DMS 273 treated with DMSO at 0.1 percent for 48 hours (cell line): ENCODE results near the gene FIBP.

Experiments
- DNase-seq: peaks from one replicate; lab custom pipeline; 2025; lab: John Stamatoyannopoulos, UW

Gene FIBP

DNA sequence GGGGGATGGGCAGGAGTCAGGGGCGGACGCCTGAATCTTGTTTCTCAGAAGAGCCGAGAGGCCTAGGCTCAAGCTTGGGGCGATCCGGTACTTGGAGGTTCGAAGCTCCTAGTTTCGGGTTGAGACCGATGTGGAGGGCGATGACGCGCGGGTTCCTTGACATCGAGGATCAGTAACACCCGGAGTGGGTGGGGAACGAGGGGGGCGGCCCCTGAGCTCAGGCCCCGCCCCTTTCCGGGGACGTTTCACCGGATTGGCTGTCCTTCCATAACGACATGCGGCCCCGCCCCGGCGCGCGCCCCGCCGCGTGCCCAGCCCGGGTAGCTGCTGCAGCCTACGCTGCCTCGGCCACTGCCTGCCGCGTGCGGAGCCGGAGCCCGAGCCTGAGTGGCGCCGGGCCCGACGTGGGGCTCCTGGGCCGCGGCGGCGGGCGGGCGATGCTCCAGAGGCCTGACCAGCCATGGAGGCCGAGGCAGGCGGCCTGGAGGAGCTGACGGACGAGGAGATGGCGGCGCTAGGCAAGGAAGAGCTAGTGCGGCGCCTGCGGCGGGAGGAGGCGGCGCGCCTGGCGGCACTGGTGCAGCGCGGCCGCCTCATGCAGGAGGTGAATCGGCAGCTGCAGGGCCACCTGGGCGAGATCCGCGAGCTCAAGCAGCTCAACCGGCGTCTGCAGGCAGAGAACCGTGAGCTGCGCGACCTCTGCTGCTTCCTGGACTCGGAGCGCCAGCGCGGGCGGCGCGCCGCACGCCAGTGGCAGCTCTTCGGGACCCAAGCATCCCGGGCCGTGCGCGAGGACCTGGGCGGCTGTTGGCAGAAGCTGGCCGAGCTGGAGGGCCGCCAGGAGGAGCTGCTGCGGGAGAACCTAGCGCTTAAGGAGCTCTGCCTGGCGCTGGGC is 2.3 kb upstream of the FIBP start, which contains the start of gene CCDC85B:
CCDC85B (plus strand) TSS at position 350 of the 895 bp plus-strand sequence; CDS start at position 461, 111 bp downstream.
- DNase-seq: peak; percentile 53

DNA sequence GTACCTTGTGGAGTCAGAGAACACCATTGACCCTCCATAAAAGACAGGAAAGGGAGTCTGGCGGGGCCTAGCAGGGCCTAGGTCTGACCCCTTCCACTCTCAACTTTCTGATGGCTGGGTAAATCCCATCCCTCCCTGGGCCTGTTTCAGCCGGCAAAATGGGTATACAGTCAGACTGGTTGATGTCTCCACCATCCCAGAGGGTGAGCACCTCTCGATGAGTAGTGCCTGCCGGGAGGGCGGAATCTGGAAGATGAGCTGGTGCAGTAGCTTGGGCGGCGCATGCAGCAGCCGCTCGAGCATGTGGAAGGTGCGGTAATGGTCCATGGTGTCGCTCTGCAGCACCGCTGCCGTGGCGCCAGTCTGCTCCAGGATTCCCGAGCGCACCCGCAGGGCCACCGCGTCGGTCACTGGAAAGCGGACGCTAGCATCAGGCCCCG is 528 bp downstream of the FIBP start:
- DNase-seq: no peak

DNA sequence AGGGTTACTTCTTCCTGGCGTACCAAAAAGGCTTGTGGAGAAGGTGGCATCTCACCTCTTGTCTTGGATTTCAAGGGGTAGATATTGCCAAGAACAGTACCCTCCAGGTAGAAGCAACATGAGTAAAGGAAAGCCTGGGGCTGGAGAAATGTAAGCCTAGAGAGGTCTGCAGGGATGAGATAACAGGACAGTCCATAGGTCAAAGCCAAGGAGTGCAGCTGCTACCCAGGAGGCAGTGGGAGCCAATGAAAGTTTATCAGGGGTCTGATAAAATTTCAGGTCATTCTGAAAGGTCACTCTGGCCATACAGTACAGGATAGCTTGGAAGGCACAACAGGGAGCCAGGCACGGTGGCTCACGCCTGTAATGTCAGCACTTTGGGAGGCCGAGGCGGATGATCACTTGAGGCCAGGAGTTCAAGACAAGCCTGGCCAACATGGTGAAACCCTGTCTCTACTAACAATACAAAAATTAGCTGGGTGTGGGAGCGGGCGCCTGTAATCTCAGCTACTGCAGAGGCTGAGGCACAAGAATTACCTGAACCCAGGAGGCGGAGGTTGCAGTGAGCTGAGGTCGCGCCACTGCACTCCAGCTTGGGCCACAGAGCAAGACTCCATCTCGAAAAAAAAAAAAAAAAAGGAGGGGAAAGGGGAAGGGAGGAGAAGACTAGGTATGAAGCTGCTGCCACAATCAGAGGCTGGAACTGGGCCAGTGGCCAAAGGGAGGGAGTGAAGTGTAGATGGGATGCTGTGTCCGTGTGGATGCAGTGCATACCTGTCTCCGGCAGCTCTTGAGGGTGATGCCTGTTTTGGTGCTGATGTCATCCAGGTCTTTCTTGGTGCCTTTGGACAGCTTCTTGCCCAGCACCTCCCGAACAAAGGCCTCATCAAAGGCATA is 1.2 kb downstream of the FIBP start:
- DNase-seq: no peak

DNA sequence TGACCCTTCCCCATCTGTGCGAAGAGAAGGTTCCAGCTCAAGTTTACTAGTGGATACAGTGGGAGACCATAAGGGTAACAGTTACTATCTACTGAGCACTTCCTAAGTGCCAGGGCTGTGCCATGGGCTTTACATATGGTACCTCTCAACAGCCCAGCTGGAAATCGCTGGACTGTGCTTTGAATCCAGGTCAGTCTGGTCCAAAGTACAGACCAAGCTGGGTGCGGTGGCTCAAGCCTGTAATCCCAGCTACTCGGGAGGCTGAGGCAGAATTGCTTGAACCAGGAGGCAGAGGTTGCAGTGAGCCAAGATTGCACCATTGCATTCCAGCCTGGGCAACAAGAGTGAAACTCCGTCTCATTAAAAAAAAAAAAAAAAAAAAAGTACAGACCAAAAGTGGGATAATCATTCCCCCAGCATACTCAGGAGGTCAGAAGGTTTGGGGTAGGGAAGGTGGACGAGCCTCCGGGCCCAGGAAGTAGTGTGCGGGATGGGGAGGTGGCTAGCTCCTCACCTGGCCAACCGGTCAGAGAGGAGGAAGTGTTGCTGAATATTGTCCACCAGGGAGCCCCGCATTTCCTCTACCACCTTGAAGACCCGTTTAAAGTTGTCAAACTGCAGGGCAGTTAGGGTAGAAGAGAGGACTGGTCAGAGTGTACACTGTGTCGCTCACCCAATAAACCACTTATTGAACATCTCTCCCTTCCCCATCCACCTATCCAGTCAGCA is 2.3 kb downstream of the FIBP start:
- DNase-seq: no peak

- no peak for DNase-seq
Measured at GRCh38 chr11:65885231-65885630, 3.0 kb downstream of the FIBP start.

GRCh38 chr11:65884716-65885092 is 3.6 kb downstream of the FIBP start:
- DNase-seq: no peak

DNA sequence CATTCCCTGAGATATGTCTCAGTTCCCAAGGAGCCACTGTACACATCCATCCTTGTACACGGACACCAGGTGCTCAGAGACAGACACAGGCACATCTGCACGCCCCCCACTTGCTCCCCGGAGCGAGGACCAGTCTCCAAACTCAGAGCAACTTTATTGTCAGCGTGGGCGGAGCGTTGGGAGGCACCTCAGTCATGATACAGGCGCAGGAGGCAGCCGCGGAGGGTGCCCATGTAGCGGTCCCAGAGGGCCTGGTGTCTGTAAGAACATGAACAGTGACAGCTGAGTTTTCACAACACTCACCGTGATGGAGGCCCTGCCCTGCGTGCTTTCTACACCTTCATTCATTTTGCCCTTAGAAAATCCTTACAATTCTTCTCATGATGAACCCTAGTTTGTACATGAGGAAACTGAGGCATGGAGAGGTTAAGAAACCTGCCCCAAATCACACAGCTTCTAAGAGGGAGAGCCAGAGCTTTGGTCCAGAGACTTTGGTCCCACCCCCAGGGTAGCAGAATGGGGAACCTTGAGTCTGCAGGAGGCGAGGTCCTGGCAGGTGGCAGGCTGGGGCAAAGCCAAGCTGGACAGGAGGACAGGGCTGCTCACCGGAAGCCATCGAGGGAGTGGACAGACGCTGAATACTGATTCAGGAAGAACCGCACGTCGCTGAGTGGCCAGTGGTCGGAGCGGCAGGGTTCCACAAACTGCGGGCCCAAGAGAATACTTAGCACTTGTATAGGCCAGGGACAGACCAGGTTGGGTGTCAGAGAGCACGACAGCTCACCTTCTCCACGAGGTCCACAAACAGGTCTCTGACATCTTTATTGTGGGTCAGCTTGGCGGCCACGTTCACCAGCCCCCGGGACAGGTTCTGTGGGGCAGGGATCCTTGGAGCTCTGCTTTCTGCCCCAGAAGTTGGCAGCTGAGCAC is 4.2 kb downstream of the FIBP start:
- no peak for DNase-seq

DNA sequence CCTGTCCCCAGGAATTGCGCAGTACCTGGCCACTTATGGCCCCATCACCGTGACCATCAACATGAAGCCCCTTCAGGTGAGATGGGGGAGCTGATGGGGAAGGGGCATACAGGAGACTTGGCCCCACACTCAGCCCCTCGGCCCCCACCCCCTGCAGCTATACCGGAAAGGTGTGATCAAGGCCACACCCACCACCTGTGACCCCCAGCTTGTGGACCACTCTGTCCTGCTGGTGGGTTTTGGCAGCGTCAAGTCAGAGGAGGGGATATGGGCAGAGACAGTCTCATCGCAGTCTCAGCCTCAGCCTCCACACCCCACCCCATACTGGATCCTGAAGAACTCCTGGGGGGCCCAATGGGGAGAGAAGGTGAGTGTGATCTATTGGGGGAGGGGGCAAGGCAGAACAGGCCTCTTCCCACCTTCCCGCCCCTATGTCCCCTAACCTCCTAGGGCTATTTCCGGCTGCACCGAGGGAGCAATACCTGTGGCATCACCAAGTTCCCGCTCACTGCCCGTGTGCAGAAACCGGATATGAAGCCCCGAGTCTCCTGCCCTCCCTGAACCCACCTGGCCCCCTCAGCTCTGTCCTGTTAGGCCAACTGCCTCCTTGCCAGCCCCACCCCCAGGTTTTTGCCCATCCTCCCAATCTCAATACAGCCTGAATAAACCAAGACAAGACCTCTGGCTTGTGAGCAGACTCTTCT is 5.1 kb downstream of the FIBP start:
- DNase-seq: no peak

GRCh38 chr11:65882120-65883057 is 5.9 kb downstream of the FIBP start:
- DNase-seq: no peak

GRCh38 chr11:65880844-65881421 is 7.3 kb downstream of the FIBP start:
- DNase-seq: no peak

- no peak for DNase-seq
Measured at GRCh38 chr11:65880027-65880426, 8.2 kb downstream of the FIBP start.

DNA sequence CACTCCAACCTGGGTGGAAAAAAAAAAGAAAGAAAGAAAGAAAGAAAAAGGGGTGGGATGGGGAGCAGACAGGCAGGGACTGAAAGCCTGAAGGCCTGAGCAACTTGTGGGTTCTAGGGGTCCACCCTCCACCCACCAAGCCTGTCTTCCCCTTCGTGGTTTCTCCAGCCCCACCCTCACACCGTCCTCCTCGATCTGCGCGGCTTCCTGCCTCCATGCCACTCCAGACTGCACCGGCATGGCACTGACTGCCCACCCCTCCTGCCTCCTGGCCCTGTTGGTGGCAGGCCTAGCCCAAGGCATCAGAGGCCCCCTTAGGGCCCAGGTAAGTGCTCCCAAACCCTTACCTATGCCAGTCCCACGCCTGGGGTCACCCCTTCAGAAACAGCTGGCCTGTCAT is 8.7 kb downstream of the FIBP start, which contains the start of gene CTSW:
CTSW (plus strand) TSS at position 221 of the 400 bp plus-strand sequence; CDS start at position 239, 18 bp downstream.
- no peak for DNase-seq

- peak; percentile 68 for DNase-seq
Measured at GRCh38 chr11:65873318-65874156, 14.7 kb downstream of the FIBP start.

- no peak for DNase-seq
Measured at GRCh38 chr11:65872586-65873317, 15.5 kb downstream of the FIBP start, which contains the start of gene EFEMP2. TSS of gene EFEMP2 (minus strand) at chr11:65872800. CDS start at chr11:65872354, 446 bp downstream.

DNA sequence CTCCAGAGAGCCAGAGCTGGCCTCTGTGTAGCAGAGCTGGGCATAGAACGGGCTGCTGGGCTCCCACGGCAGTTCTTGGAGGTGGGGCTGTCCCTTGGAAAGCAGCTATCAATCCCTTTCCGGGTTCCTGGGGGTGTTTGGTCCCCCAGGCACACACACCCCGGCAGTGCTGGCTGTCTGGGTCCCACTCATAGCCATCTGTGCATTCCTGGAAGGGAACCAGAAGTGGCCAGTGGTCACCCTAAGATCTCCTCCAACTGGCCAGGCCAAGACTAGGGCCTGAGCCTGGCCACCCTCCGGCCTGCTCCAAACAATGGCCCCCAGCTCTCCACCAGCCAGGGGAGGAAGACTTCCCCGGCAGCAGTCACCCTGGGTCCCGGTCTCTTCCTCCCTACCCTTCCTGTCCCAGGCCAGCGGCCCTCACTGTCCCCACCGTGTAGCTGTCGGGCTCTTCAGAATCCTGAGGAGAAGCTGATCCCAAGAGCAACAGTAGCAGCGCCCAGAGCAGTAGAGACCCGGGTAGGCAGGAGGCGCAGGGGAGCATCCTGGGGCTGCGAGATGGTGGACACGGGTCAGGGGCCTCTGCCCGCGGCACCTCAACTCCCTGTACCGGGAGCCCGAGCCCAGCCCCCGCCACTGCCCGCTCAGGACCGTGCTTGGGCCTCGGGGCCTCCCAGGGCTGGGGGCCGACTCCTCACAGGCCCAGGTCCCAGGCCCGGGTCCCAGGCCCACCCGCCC is 16.3 kb downstream of the FIBP start:
- no peak for DNase-seq
